ENCODE results near the gene CENPH.
"Not testable (repeated sequence)": the region's sequence is repeated elsewhere in the genome, so short reads cannot be mapped to it uniquely, and the experiment has no call there.

DNA sequence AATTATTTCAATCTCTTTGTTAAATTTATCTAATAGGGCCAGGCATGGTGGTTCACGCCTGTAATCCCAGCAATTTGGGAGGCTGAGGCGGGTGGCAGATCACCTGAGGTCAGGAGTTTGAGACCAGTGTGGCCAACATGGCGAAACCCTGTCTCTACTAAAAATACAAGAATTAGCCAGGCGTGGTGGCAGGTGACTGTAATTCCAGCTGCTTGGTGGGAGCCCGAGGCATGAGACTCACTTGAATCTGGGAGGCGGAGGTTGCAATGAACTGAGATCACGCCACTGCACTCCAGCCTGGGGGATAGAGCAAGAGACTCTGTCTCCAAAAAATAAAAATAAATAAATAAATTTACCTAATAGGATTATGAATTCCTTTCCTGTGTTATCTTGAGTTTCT is 40.8 kb upstream of the CENPH start:
- TF ChIP-seq, protein P1, sequence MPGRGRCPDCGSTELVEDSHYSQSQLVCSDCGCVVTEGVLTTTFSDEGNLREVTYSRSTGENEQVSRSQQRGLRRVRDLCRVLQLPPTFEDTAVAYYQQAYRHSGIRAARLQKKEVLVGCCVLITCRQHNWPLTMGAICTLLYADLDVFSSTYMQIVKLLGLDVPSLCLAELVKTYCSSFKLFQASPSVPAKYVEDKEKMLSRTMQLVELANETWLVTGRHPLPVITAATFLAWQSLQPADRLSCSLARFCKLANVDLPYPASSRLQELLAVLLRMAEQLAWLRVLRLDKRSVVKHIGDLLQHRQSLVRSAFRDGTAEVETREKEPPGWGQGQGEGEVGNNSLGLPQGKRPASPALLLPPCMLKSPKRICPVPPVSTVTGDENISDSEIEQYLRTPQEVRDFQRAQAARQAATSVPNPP (CRISPR knock-in tag; IDR thresholded peaks at IDR 0.05) = not testable (repeated sequence)
- not testable (repeated sequence) for TF ChIP-seq ATRX (CRISPR knock-in tag; IDR thresholded peaks at IDR 0.05; ENCODE audit: borderline replicate concordance); CEBPB (IDR thresholded peaks at IDR 0.05; ENCODE audit: borderline replicate concordance, low read depth, low read length); NR3C1 (CRISPR knock-in tag; IDR thresholded peaks at IDR 0.05); GTF2F1 (IDR thresholded peaks at IDR 0.05; ENCODE audit: low read length)
- TF ChIP-seq, protein P2, sequence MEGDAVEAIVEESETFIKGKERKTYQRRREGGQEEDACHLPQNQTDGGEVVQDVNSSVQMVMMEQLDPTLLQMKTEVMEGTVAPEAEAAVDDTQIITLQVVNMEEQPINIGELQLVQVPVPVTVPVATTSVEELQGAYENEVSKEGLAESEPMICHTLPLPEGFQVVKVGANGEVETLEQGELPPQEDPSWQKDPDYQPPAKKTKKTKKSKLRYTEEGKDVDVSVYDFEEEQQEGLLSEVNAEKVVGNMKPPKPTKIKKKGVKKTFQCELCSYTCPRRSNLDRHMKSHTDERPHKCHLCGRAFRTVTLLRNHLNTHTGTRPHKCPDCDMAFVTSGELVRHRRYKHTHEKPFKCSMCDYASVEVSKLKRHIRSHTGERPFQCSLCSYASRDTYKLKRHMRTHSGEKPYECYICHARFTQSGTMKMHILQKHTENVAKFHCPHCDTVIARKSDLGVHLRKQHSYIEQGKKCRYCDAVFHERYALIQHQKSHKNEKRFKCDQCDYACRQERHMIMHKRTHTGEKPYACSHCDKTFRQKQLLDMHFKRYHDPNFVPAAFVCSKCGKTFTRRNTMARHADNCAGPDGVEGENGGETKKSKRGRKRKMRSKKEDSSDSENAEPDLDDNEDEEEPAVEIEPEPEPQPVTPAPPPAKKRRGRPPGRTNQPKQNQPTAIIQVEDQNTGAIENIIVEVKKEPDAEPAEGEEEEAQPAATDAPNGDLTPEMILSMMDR (CRISPR knock-in tag; IDR thresholded peaks at IDR 0.05) = not testable (repeated sequence)

All from HepG2 (cell line).